Fibroblast of lung (primary cell): ENCODE results near the gene BCKDK. TPM values are rescaled to one million over a fixed set of nuclear protein-coding genes. Genes with fewer than 3 reads are reported as not detected.

ENCODE experiments used
- DNase-seq, 2 donors: peaks; one replicate each; pipeline versions ENCODE4 v3.0.0 to v3.0.0-alpha.2; 2010; ENCODE audit warnings: low read depth in 2 of 2
- H2AFZ ChIP-seq: 2 replicates; pipeline ENCODE4 v1.5.1; 2012; ENCODE audit warnings: low read length, control low read depth, inconsistent platforms
- H3K27ac ChIP-seq: 2 replicates; pipeline ENCODE4 v1.5.1; 2011; ENCODE audit warnings: low read length, control low read depth; ENCODE audit not compliant: insufficient read depth
- H3K27me3 ChIP-seq: 2 replicates; pipeline ENCODE4 v1.5.1; 2011; ENCODE audit warnings: mild to moderate bottlenecking, low read length; ENCODE audit not compliant: control insufficient read depth, insufficient read depth
- H3K36me3 ChIP-seq: 2 replicates; pipeline ENCODE4 v1.5.1; 2011; ENCODE audit warnings: low read length; ENCODE audit not compliant: control insufficient read depth, insufficient read depth
- H3K4me1 ChIP-seq: 2 replicates; pipeline ENCODE4 v1.5.1; 2011; ENCODE audit warnings: low read length; ENCODE audit not compliant: control insufficient read depth, insufficient read depth; ENCODE audit errors: extremely low read depth
- H3K4me2 ChIP-seq: 2 replicates; pipeline ENCODE4 v1.5.1; 2011; ENCODE audit warnings: low read length, control low read depth; ENCODE audit not compliant: insufficient read depth; ENCODE audit errors: extremely low read depth
- H3K4me3 ChIP-seq, 4 experiments: fragments of 200-600 bp in 1 of 4; sonication (generic) in 1 of 4; replicated peaks in 1 of 4; 2 replicates each; pipeline ENCODE4 v1.5.1; 2011 to 2016; ENCODE audit warnings: low read length in 4 of 4, low read depth in 3 of 4, mild to moderate bottlenecking in 3 of 4, control low read depth in 2 of 4, inconsistent platforms in 1 of 4, mixed read lengths in 1 of 4; ENCODE audit not compliant: insufficient read depth in 1 of 4; ENCODE audit errors: control extremely low read depth in 1 of 4
- H3K79me2 ChIP-seq: 2 replicates; pipeline ENCODE4 v1.5.1; 2012; ENCODE audit warnings: mild to moderate bottlenecking, low read length, inconsistent platforms; ENCODE audit not compliant: control insufficient read depth, insufficient read depth
- H3K9ac ChIP-seq: 2 replicates; pipeline ENCODE4 v1.5.1; 2011; ENCODE audit warnings: mild to moderate bottlenecking, low read length, control low read depth; ENCODE audit not compliant: insufficient read depth
- H3K9me3 ChIP-seq: 2 replicates; pipeline ENCODE4 v1.5.1; 2012; ENCODE audit warnings: low read depth, low read length; ENCODE audit not compliant: control insufficient read depth, insufficient read depth
- H4K20me1 ChIP-seq: 2 replicates; pipeline ENCODE4 v1.5.1; 2011; ENCODE audit warnings: low read length; ENCODE audit not compliant: control insufficient read depth, insufficient read depth; ENCODE audit errors: extremely low read depth
- EZH2 ChIP-seq: IDR thresholded peaks from 2 replicates; pipeline ENCODE4 v1.5.1; 2012; ENCODE audit warnings: low read length, control low read depth, mild to moderate bottlenecking; ENCODE audit errors: missing control alignments
- polyA plus RNA-seq, 2 donors: library from polyadenylated mRNA; depleted of rRNA in 1 of 2; stranded (reverse) in 1 of 2; unstranded in 1 of 2; fragments of >200 nt; gene quantifications; 2 replicates each; pipeline ENCODE4 v1.2.1, GENCODE V29; 2011 to 2012; ENCODE audit warnings: missing spikeins in 1 of 2
- total RNA-seq: library from RNA; depleted of rRNA; stranded (reverse); fragments of >200 nt; gene quantifications from 2 replicates; pipeline ENCODE4 v1.2.1, GENCODE V29; 2014
- TF ChIP-seq, protein P1 (sequence below), 2 donors: IDR thresholded peaks in 1 of 2; conservative IDR thresholded peaks in 1 of 2; 1 replicate in 1 of 2; 2 replicates in 1 of 2; pipeline ENCODE4 v1.5.1; 2011 to 2012; ENCODE audit warnings: low read length in 2 of 2, control low read depth in 1 of 2, inconsistent platforms in 1 of 2, low read depth in 1 of 2, mild to moderate bottlenecking in 1 of 2

BCKDK gene
- total and polyA plus RNA-seq, 2 donors (not counting 1 experiment from before 2014, with no cell fraction given): 18.5 to 34.8 TPM

DNA sequence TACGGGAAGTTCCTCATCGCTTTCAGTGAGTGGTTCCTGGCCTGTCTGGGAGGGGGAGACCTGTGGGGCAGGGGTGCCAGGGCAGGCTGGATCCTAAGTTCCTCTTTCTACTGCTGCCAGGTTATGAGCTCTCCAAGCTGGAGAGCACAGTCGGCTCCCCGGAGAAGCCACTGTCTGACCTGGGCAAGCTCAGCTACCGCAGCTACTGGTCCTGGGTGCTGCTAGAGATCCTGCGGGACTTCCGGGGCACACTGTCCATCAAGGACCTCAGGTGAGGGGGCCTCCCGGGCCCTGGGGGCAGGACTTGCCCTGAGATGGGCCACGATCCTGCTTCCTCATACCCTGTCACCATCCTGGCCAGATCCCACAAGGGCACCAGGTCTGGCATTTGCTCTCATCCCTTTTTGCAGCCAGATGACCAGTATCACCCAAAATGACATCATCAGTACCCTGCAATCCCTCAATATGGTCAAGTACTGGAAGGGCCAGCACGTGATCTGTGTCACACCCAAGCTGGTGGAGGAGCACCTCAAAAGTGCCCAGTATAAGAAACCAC lies 22.2 kb downstream of the BCKDK start:
- no peak overlapping the region for H3K27ac ChIP-seq
- H3K9me3 ChIP-seq: no peaks in the 10 kb centered on the region
- no peak overlapping the region for H2AFZ ChIP-seq
- H3K4me1 ChIP-seq: no peaks in the 10 kb centered on the region
- H3K27me3 ChIP-seq: no peaks in the 10 kb centered on the region
- peaks cover 5% of the 10 kb centered on the region for H3K36me3 ChIP-seq
- no peaks in the 10 kb centered on the region for H4K20me1 ChIP-seq
- H3K79me2 ChIP-seq: no peaks in the 10 kb centered on the region
- H3K9ac ChIP-seq: no peak overlapping the region
- DNase-seq: no peak
- H3K4me3 ChIP-seq: no peak overlapping the region
- no peak overlapping the region for H3K4me2 ChIP-seq
- TF ChIP-seq, protein P1, sequence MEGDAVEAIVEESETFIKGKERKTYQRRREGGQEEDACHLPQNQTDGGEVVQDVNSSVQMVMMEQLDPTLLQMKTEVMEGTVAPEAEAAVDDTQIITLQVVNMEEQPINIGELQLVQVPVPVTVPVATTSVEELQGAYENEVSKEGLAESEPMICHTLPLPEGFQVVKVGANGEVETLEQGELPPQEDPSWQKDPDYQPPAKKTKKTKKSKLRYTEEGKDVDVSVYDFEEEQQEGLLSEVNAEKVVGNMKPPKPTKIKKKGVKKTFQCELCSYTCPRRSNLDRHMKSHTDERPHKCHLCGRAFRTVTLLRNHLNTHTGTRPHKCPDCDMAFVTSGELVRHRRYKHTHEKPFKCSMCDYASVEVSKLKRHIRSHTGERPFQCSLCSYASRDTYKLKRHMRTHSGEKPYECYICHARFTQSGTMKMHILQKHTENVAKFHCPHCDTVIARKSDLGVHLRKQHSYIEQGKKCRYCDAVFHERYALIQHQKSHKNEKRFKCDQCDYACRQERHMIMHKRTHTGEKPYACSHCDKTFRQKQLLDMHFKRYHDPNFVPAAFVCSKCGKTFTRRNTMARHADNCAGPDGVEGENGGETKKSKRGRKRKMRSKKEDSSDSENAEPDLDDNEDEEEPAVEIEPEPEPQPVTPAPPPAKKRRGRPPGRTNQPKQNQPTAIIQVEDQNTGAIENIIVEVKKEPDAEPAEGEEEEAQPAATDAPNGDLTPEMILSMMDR (conservative IDR thresholded peaks at IDR 0.05 in 1 of 2, IDR thresholded peaks at IDR 0.05 in 1 of 2; ENCODE audit: low read depth in 1 of 2, low read length in 2 of 2): no peak
- TF ChIP-seq EZH2: no peak

GRCh38 chr16:31130899-31131298 lies 22.7 kb downstream of the BCKDK start:
- no peak for DNase-seq
- Histone ChIP-seq H3K4me2 (no peak overlapping the region), H3K36me3 (peaks cover 5% of the 10 kb centered on the region), H3K27me3 (no peaks in the 10 kb centered on the region), H3K79me2 (no peaks in the 10 kb centered on the region), H3K27ac (no peak overlapping the region), H3K4me1 (no peaks in the 10 kb centered on the region), H4K20me1 (no peaks in the 10 kb centered on the region), H3K4me3 (no peak overlapping the region), H2AFZ (no peak overlapping the region), H3K9ac (no peak overlapping the region), H3K9me3 (no peaks in the 10 kb centered on the region)
- TF ChIP-seq, protein P1 (conservative IDR thresholded peaks at IDR 0.05 in 1 of 2, IDR thresholded peaks at IDR 0.05 in 1 of 2; ENCODE audit: low read depth in 1 of 2, low read length in 2 of 2): no peak
- no peak for TF ChIP-seq EZH2

DNA sequence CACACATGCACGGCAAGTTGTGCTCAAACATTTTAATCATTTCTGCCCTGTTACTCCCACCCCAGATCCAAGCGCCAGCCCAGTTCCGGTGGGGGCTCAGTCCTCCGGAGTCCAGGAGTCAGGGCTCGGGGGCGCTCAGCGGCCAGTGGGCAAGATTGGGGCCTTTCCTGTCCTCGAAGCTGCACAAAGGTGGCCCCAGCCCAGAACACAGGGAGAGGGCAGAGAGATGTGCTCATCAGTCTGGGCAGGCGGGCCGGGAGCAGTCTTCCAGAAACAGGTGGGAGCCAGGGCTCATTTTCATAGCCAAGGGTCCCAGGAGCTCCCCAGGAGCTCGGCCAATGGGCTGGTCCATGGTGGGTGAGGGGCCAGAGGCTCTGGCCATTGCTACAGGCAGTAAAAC lies 23.2 kb downstream of the BCKDK start:
- Histone ChIP-seq H3K9me3 (no peaks in the 10 kb centered on the region), H3K27ac (no peak overlapping the region), H3K4me1 (no peaks in the 10 kb centered on the region), H3K27me3 (no peaks in the 10 kb centered on the region), H3K36me3 (peaks cover 5% of the 10 kb centered on the region), H2AFZ (no peak overlapping the region), H3K79me2 (no peaks in the 10 kb centered on the region), H4K20me1 (no peaks in the 10 kb centered on the region), H3K4me2 (no peak overlapping the region), H3K4me3 (no peak overlapping the region), H3K9ac (no peak overlapping the region)
- TF ChIP-seq EZH2: no peak
- TF ChIP-seq, protein P1 (conservative IDR thresholded peaks at IDR 0.05 in 1 of 2, IDR thresholded peaks at IDR 0.05 in 1 of 2; ENCODE audit: low read depth in 1 of 2, low read length in 2 of 2): no peak
- DNase-seq: no peak
